HEK293 (cell line): ENCODE measurements around the gene ITGB3.

Source experiments
- CTCF ChIA-PET: fragments of 350-600 bp; formaldehyde crosslinking; extraction: SDS; loops from one replicate; lab custom pipeline; 2021; ENCODE audit warnings: antibody characterized with exemption; lab: Yijun Ruan, JAX
- POLR2A ChIA-PET: fragments of 300-600 bp; formaldehyde crosslinking; extraction: SDS; loops from one replicate; lab custom pipeline; 2020; ENCODE audit warnings: antibody characterized with exemption, inconsistent platforms; lab: Yijun Ruan, JAX
- H3K27ac ChIP-seq: fragments of 200-500 bp; sonication (Bioruptor generic); 2 replicates; pipeline ENCODE4 v1.5.1; 2014; ENCODE audit warnings: low read depth, low read length, control low read depth, inconsistent platforms; ENCODE audit errors: extremely low read depth
- H3K36me3 ChIP-seq, 2 experiments: fragments of 200-500 bp in 1 of 2; sonication (Bioruptor generic) in 1 of 2; 1 replicate in 1 of 2; 2 replicates in 1 of 2; pipeline ENCODE4 v1.5.1; 2014 to 2017; ENCODE audit warnings: inconsistent platforms in 2 of 2, low read length in 2 of 2; ENCODE audit not compliant: control insufficient read depth in 2 of 2, insufficient read depth in 1 of 2
- H3K4me1 ChIP-seq: fragments of 200-500 bp; sonication (Bioruptor generic); 2 replicates; pipeline ENCODE4 v1.5.1; 2014; ENCODE audit warnings: mild to moderate bottlenecking, low read length, inconsistent platforms; ENCODE audit not compliant: control insufficient read depth, insufficient read depth
- H3K4me3 ChIP-seq: 2 replicates; pipeline ENCODE4 v1.5.1; 2011; ENCODE audit warnings: low read depth, mild to moderate bottlenecking, control low read depth, low read length, moderate library complexity
- H3K9me3 ChIP-seq: fragments of 200-500 bp; sonication (Bioruptor generic); 2 replicates; pipeline ENCODE4 v1.5.1; 2014; ENCODE audit warnings: low read depth, low read length, inconsistent platforms; ENCODE audit not compliant: control insufficient read depth, insufficient read depth
- SP2 ChIP-seq: fragments of 450-650 bp; formaldehyde crosslinking; IDR thresholded peaks from 2 replicates; pipeline ENCODE4 v1.5.1; 2016; ENCODE audit warnings: missing biosample characterization, missing genetic modification characterization
- ZBTB21 ChIP-seq: fragments of 450-650 bp; formaldehyde crosslinking; IDR thresholded peaks from 2 replicates; pipeline ENCODE4 v1.5.1; 2017; ENCODE audit warnings: missing biosample characterization, missing genetic modification characterization
- ZFP69B ChIP-seq: fragments of 450-650 bp; formaldehyde crosslinking; IDR thresholded peaks from 2 replicates; pipeline ENCODE4 v1.5.1; 2016; ENCODE audit warnings: missing biosample characterization, missing genetic modification characterization
- ZIC2 ChIP-seq: fragments of 450-650 bp; formaldehyde crosslinking; IDR thresholded peaks from 2 replicates; pipeline ENCODE4 v1.5.1; 2016; ENCODE audit warnings: missing biosample characterization, missing genetic modification characterization
- ZNF112 ChIP-seq: fragments of 450-650 bp; formaldehyde crosslinking; IDR thresholded peaks from 2 replicates; pipeline ENCODE4 v1.5.0; 2017; ENCODE audit warnings: missing biosample characterization, missing genetic modification characterization
- ZNF133 ChIP-seq: fragments of 450-650 bp; formaldehyde crosslinking; IDR thresholded peaks from 2 replicates; pipeline ENCODE4 v1.5.1; 2016; ENCODE audit warnings: missing biosample characterization, missing genetic modification characterization
- ZNF138 ChIP-seq: fragments of 450-650 bp; formaldehyde crosslinking; IDR thresholded peaks from 2 replicates; pipeline ENCODE4 v1.5.1; 2016; ENCODE audit warnings: missing biosample characterization, missing genetic modification characterization, borderline replicate concordance
- ZNF184 ChIP-seq: fragments of 450-650 bp; IDR thresholded peaks from 2 replicates; pipeline ENCODE4 v1.5.1; 2018; ENCODE audit warnings: missing biosample characterization, mild to moderate bottlenecking, missing genetic modification characterization
- ZNF248 ChIP-seq: fragments of 450-650 bp; formaldehyde crosslinking; IDR thresholded peaks from 2 replicates; pipeline ENCODE4 v1.5.1; 2017; ENCODE audit warnings: missing biosample characterization, missing genetic modification characterization
- ZNF26 ChIP-seq: fragments of 450-650 bp; formaldehyde crosslinking; IDR thresholded peaks from 2 replicates; pipeline ENCODE4 v1.5.1; 2016; ENCODE audit warnings: missing biosample characterization, missing genetic modification characterization
- ZNF274 ChIP-seq, 2 experiments: fragments of 200-500 bp in 1 of 2; fragments of 450-650 bp in 1 of 2; sonication (Bioruptor generic) in 1 of 2; formaldehyde crosslinking in 1 of 2; IDR thresholded peaks; 2 replicates each; pipeline versions ENCODE4 v1.5.1 to v1.6.1; 2014 to 2016; ENCODE audit warnings: borderline replicate concordance in 1 of 2, inconsistent platforms in 1 of 2, low read length in 1 of 2, missing biosample characterization in 1 of 2, missing genetic modification characterization in 1 of 2
- ZNF366 ChIP-seq: fragments of 450-650 bp; formaldehyde crosslinking; conservative IDR thresholded peaks from 2 replicates; pipeline ENCODE4 v1.5.1; 2016; ENCODE audit warnings: missing biosample characterization, missing genetic modification characterization
- ZNF398 ChIP-seq: fragments of 450-650 bp; formaldehyde crosslinking; IDR thresholded peaks from 2 replicates; pipeline ENCODE4 v1.5.1; 2017; ENCODE audit warnings: missing biosample characterization, missing genetic modification characterization
- ZNF529 ChIP-seq: fragments of 450-650 bp; formaldehyde crosslinking; IDR thresholded peaks from 2 replicates; pipeline ENCODE4 v1.5.1; 2017; ENCODE audit warnings: missing genetic modification characterization, missing biosample characterization; ENCODE audit not compliant: insufficient replicate concordance
- ZNF549 ChIP-seq: fragments of 450-650 bp; IDR thresholded peaks from 2 replicates; pipeline ENCODE4 v1.5.1; 2018; ENCODE audit warnings: missing biosample characterization, missing genetic modification characterization, mild to moderate bottlenecking, inconsistent platforms, moderate library complexity
- ZNF660 ChIP-seq: fragments of 450-650 bp; IDR thresholded peaks from 2 replicates; pipeline ENCODE4 v1.5.1; 2018; ENCODE audit warnings: missing biosample characterization, mild to moderate bottlenecking, missing genetic modification characterization
- ZNF791 ChIP-seq: fragments of 450-650 bp; formaldehyde crosslinking; IDR thresholded peaks from 2 replicates; pipeline ENCODE4 v1.5.1; 2016; ENCODE audit warnings: missing biosample characterization, missing genetic modification characterization
- ZNF830 ChIP-seq: fragments of 450-650 bp; IDR thresholded peaks from 2 replicates; pipeline ENCODE4 v1.5.0; 2018; ENCODE audit warnings: missing biosample characterization, missing genetic modification characterization, low read depth, mild to moderate bottlenecking, moderate library complexity
- TF ChIP-seq, protein P1 (sequence below): fragments of 450-650 bp; formaldehyde crosslinking; IDR thresholded peaks from 2 replicates; pipeline ENCODE4 v1.5.1; 2016; ENCODE audit warnings: missing biosample characterization, missing genetic modification characterization
- TF ChIP-seq, protein P2 (sequence below): fragments of 450-650 bp; formaldehyde crosslinking; IDR thresholded peaks from 2 replicates; pipeline ENCODE4 v1.5.1; 2016; ENCODE audit warnings: missing biosample characterization, missing genetic modification characterization, low read depth

ITGB3 gene

GRCh38 chr17:47264166-47264565 is 10.5 kb downstream of the ITGB3 start:
- no peak for TF ChIP-seq ZIC2
- no peak for TF ChIP-seq ZNF366 (tag by site-specific recombination)
- no peak for TF ChIP-seq ZNF133 (tag by site-specific recombination)
- no peak for TF ChIP-seq ZNF529 (tag by site-specific recombination)
- no peak for TF ChIP-seq ZNF791 (tag by site-specific recombination)
- TF ChIP-seq ZNF660 (tag by site-specific recombination) = no peak
- TF ChIP-seq ZFP69B = no peak
- TF ChIP-seq ZNF830 = no peak
- TF ChIP-seq, protein P1, sequence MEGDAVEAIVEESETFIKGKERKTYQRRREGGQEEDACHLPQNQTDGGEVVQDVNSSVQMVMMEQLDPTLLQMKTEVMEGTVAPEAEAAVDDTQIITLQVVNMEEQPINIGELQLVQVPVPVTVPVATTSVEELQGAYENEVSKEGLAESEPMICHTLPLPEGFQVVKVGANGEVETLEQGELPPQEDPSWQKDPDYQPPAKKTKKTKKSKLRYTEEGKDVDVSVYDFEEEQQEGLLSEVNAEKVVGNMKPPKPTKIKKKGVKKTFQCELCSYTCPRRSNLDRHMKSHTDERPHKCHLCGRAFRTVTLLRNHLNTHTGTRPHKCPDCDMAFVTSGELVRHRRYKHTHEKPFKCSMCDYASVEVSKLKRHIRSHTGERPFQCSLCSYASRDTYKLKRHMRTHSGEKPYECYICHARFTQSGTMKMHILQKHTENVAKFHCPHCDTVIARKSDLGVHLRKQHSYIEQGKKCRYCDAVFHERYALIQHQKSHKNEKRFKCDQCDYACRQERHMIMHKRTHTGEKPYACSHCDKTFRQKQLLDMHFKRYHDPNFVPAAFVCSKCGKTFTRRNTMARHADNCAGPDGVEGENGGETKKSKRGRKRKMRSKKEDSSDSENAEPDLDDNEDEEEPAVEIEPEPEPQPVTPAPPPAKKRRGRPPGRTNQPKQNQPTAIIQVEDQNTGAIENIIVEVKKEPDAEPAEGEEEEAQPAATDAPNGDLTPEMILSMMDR (tag by site-specific recombination) = no peak
- no peak for TF ChIP-seq ZNF549
- TF ChIP-seq ZNF248 = no peak
- no peak for TF ChIP-seq ZNF26 (tag by site-specific recombination)
- no peak for TF ChIP-seq SP2
- Histone ChIP-seq H3K9me3 (no peaks in the 10 kb centered on the region), H3K36me3 (no peaks in the 10 kb centered on the region), H3K27ac (no peak overlapping the region), H3K4me1 (no peaks in the 10 kb centered on the region), H3K4me3 (no peak overlapping the region)
- ChIA-PET CTCF (interaction anchor here (0.6 to 0.7 kb wide), 2 partner anchors 34 to 358 kb away, joined by 3 read pairs; no protein-coding TSS in a partner anchor), POLR2A (interaction anchor here (2.9 kb wide), 1 partner anchor 11 kb away, joined by 10 read pairs; no protein-coding TSS in a partner anchor)

DNA sequence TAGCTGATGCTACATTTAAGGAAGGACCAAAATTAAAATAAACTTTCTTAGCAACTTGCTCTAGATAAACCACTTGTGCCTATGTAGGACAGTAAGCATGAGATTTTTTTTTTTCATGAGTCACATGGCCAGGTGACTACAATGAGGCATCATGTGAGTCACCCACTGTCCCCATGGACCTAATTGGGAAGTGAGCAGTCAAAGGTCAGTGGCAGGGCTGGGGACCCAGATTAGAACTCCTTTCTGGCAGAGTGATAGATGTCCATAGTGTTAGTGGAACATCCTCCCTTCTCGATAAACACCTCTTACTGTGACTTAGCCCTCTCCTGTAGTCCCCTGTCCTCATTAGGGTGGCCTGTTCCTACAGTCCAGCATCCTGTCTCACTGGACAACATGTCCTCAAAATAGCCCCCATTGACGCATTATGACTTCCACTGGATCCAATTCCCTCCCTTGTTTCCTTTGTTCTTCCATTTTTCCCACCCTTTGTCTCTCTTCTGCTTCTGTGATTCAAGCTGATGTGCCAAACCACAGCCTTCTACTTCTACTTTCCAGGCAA is 12.4 kb downstream of the ITGB3 start:
- Histone ChIP-seq H3K4me3 (no peak overlapping the region), H3K36me3 (no peaks in the 10 kb centered on the region)
- CTCF ChIA-PET = no interaction called here
- TF ChIP-seq ZNF184 (peak; percentile 59; the same call in 1 of the 2 replicates), ZNF398 (tag by site-specific recombination) (0 out of 2 replicates have a peak, but pooled peaks have one; percentile 7), ZNF138 (tag by site-specific recombination) (no peak)
- TF ChIP-seq, all 188 proteins: peak for 2
- no peaks in the 10 kb centered on the region for H3K4me1 ChIP-seq
- POLR2A ChIA-PET = interaction anchor here (2.9 kb wide), 1 partner anchor 9 kb away, joined by 10 read pairs; no protein-coding TSS in a partner anchor
- H3K27ac ChIP-seq = no peak overlapping the region
- no peaks in the 10 kb centered on the region for H3K9me3 ChIP-seq

- CTCF ChIA-PET = no interaction called here
- no peak overlapping the region for H3K4me3 ChIP-seq
- H3K27ac ChIP-seq = no peak overlapping the region
- no peaks in the 10 kb centered on the region for H3K9me3 ChIP-seq
- TF ChIP-seq, protein P2, sequence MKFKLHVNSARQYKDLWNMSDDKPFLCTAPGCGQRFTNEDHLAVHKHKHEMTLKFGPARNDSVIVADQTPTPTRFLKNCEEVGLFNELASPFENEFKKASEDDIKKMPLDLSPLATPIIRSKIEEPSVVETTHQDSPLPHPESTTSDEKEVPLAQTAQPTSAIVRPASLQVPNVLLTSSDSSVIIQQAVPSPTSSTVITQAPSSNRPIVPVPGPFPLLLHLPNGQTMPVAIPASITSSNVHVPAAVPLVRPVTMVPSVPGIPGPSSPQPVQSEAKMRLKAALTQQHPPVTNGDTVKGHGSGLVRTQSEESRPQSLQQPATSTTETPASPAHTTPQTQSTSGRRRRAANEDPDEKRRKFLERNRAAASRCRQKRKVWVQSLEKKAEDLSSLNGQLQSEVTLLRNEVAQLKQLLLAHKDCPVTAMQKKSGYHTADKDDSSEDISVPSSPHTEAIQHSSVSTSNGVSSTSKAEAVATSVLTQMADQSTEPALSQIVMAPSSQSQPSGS (tag by site-specific recombination) = peak; percentile 64; the same call in 1 of the 2 replicates
- TF ChIP-seq ZBTB21 (tag by site-specific recombination) = 0 out of 2 replicates have a peak, but pooled peaks have one; percentile 17
- TF ChIP-seq ZNF112 = no peak
- no peak for TF ChIP-seq ZNF274 (IDR thresholded peaks at IDR 0.05; ENCODE audit: low read length)
- no peak for TF ChIP-seq ZNF274 (tag by site-specific recombination; IDR thresholded peaks at IDR 0.05; ENCODE audit: borderline replicate concordance)
- no peaks in the 10 kb centered on the region for H3K36me3 ChIP-seq
- POLR2A ChIA-PET = interaction anchor here (2.9 kb wide), 1 partner anchor 9 kb away, joined by 10 read pairs; no protein-coding TSS in a partner anchor
- H3K4me1 ChIP-seq = no peaks in the 10 kb centered on the region
Observed at GRCh38 chr17:47266782-47267181, 13.2 kb downstream of the ITGB3 start.
